HCT116 (cell line): ENCODE measurements around the gene DOLPP1. TPM values are rescaled to one million over a fixed set of nuclear protein-coding genes. Genes with fewer than 3 reads are reported as not detected.

Experiments
- ATAC-seq: fragments of 200-7000 bp; cut with Tn5 transposase; 2 replicates; pipeline ENCODE4 v1.9.1; 2020; ENCODE audit warnings: mild to moderate bottlenecking, moderate library complexity
- BruUV-seq: library from RNA; stranded (reverse); fragments of 400-500 nt; replicated peaks from 2 replicates; lab custom pipeline; 2021; lab: Mats Ljungman, UMichigan
- CTCF ChIA-PET: fragments of 300-600 bp; sonication (Branson Sonifier 250); formaldehyde crosslinking; loops from one replicate; lab custom pipeline; 2021; ENCODE audit warnings: antibody characterized with exemption; lab: Charles Lee
- POLR2A ChIA-PET: fragments of 300-600, 350-600 bp; sonication (Branson Sonifier 250); formaldehyde crosslinking; loops from one replicate; lab custom pipeline; 2021; ENCODE audit warnings: antibody characterized with exemption; lab: Charles Lee
- RAD21 ChIA-PET, 2 experiments: fragments of 300-600 bp; sonication (Branson Sonifier 250); formaldehyde crosslinking; loops; one replicate each; lab custom pipeline; 2023; ENCODE audit warnings: low total read pairs in 2 of 2; ENCODE audit not compliant: uncharacterized antibody in 2 of 2, unreplicated experiment in 2 of 2, low non-redundant PET in 1 of 2; lab: Charles Lee
- DNase-seq: peaks from one replicate; pipeline ENCODE4 v3.0.0-alpha.2; 2010; ENCODE audit warnings: low read depth, low spot score
- H2AFZ ChIP-seq: fragments of 200-600 bp; shearing (Covaris generic), sonication (generic); 2 replicates; pipeline ENCODE4 v1.6.1; 2017; ENCODE audit warnings: low read depth, mixed run types, mixed read lengths, antibody characterized with exemption, low read length; ENCODE audit not compliant: poor library complexity, severe bottlenecking
- H3K27ac ChIP-seq: 2 replicates; pipeline ENCODE4 v1.5.1; 2012; ENCODE audit warnings: low read depth, low read length
- H3K27me3 ChIP-seq: fragments of 200-600 bp; sonication (generic); 2 replicates; pipeline ENCODE4 v1.6.1; 2016; ENCODE audit warnings: mixed run types, low read length, mixed read lengths; ENCODE audit not compliant: insufficient read depth
- H3K36me3 ChIP-seq, 2 experiments: fragments of 200-500 bp in 1 of 2; fragments of 200-600 bp in 1 of 2; sonication (Bioruptor generic) in 1 of 2; sonication (generic) in 1 of 2; 2 replicates each; pipeline versions ENCODE4 v1.5.1 to v1.6.1; 2014 to 2016; ENCODE audit warnings: low read length in 2 of 2, inconsistent platforms in 1 of 2, mixed read lengths in 1 of 2, mixed run types in 1 of 2; ENCODE audit not compliant: insufficient read depth in 2 of 2, control insufficient read depth in 1 of 2
- H3K4me1 ChIP-seq, 2 experiments: fragments of 200-600 bp in 1 of 2; sonication (generic) in 1 of 2; 2 replicates each; pipeline versions ENCODE4 v1.5.1 to v1.6.1; 2012 to 2017; ENCODE audit warnings: low read length in 2 of 2, inconsistent platforms in 1 of 2, mild to moderate bottlenecking in 1 of 2, mixed read lengths in 1 of 2, mixed run types in 1 of 2, moderate library complexity in 1 of 2; ENCODE audit not compliant: insufficient read depth in 2 of 2, control insufficient read depth in 1 of 2
- H3K4me2 ChIP-seq: fragments of 200-600 bp; sonication (generic); 2 replicates; pipeline ENCODE4 v1.6.1; 2017; ENCODE audit warnings: mixed run types, low read length, mixed read lengths
- H3K4me3 ChIP-seq, 2 experiments: fragments of 200-600 bp in 1 of 2; sonication (generic) in 1 of 2; replicated peaks in 1 of 2; 2 replicates each; pipeline ENCODE4 v1.5.1; 2011 to 2016; ENCODE audit warnings: low read length in 2 of 2, control low read depth in 1 of 2, low read depth in 1 of 2, mild to moderate bottlenecking in 1 of 2, mixed read lengths in 1 of 2, mixed run types in 1 of 2
- H3K79me2 ChIP-seq: fragments of 200-600 bp; sonication (generic); 2 replicates; pipeline ENCODE4 v1.6.1; 2017; ENCODE audit warnings: mild to moderate bottlenecking, mixed run types, low read length, moderate library complexity, mixed read lengths; ENCODE audit not compliant: insufficient read depth
- H3K9ac ChIP-seq: fragments of 200-600 bp; sonication (generic); 2 replicates; pipeline ENCODE4 v1.6.1; 2016; ENCODE audit warnings: low read length, mixed read lengths
- H3K9me2 ChIP-seq: fragments of 200-600 bp; sonication (generic), shearing (Covaris generic); 2 replicates; pipeline ENCODE4 v1.6.1; 2017; ENCODE audit warnings: mixed run types, mild to moderate bottlenecking, moderate library complexity; ENCODE audit not compliant: insufficient read depth
- H3K9me3 ChIP-seq, 2 experiments: fragments of 200-500 bp in 1 of 2; fragments of 200-600 bp in 1 of 2; sonication (Bioruptor generic) in 1 of 2; sonication (generic) in 1 of 2; 2 replicates each; pipeline ENCODE4 v1.6.1; 2014 to 2017; ENCODE audit warnings: low read length in 2 of 2, mixed read lengths in 2 of 2, inconsistent platforms in 1 of 2, low read depth in 1 of 2, mild to moderate bottlenecking in 1 of 2, mixed run types in 1 of 2, moderate library complexity in 1 of 2; ENCODE audit not compliant: control insufficient read depth in 1 of 2, insufficient read depth in 1 of 2
- H4K20me1 ChIP-seq: fragments of 200-600 bp; sonication (generic), shearing (Covaris generic); 2 replicates; pipeline ENCODE4 v1.6.1; 2017; ENCODE audit warnings: mixed run types, mild to moderate bottlenecking, moderate library complexity; ENCODE audit not compliant: insufficient read depth
- CBX3 ChIP-seq: IDR thresholded peaks from 2 replicates; pipeline ENCODE4 v1.6.1; 2012; ENCODE audit warnings: low read depth
- CEBPB ChIP-seq: IDR thresholded peaks from 2 replicates; pipeline ENCODE4 v1.6.1; 2012; ENCODE audit warnings: low read depth
- EGR1 ChIP-seq: IDR thresholded peaks from 2 replicates; pipeline ENCODE4 v1.6.1; 2012; ENCODE audit warnings: low read depth
- ELF1 ChIP-seq: IDR thresholded peaks from 2 replicates; pipeline ENCODE4 v1.6.1; 2012; ENCODE audit warnings: low read depth, borderline replicate concordance
- EZH2 ChIP-seq: fragments of 200-600 bp; sonication (generic); IDR thresholded peaks from 2 replicates; pipeline ENCODE4 v1.6.1; 2017; ENCODE audit warnings: antibody characterized with exemption, mixed run types
- EZH2phosphoT487 ChIP-seq: fragments of 200-600 bp; IDR thresholded peaks from 2 replicates; pipeline ENCODE4 v1.6.1; 2018; ENCODE audit warnings: antibody characterized with exemption, borderline replicate concordance
- FOSL1 ChIP-seq: IDR thresholded peaks from 2 replicates; pipeline ENCODE4 v1.6.1; 2012; ENCODE audit warnings: low read depth
- JUND ChIP-seq: IDR thresholded peaks from 2 replicates; pipeline ENCODE4 v1.6.1; 2012
- RAD21 ChIP-seq: IDR thresholded peaks from 2 replicates; pipeline ENCODE4 v1.6.1; 2012; ENCODE audit warnings: low read depth, mild to moderate bottlenecking
- SP1 ChIP-seq: IDR thresholded peaks from 2 replicates; pipeline ENCODE4 v1.6.1; 2012; ENCODE audit warnings: low read depth
- SRF ChIP-seq: IDR thresholded peaks from 2 replicates; pipeline ENCODE4 v1.6.1; 2012; ENCODE audit warnings: low read depth
- TCF7L2 ChIP-seq: IDR thresholded peaks from 2 replicates; pipeline ENCODE4 v1.7.0; 2011; ENCODE audit warnings: borderline replicate concordance, inconsistent platforms; ENCODE audit not compliant: insufficient read depth, insufficient read length; ENCODE audit errors: extremely low read depth
- ZFX ChIP-seq: fragments of 450-650 bp; IDR thresholded peaks from 2 replicates; pipeline ENCODE4 v1.6.1; 2017
- ZNF274 ChIP-seq: fragments of 200-500 bp; sonication (Bioruptor generic); IDR thresholded peaks from 2 replicates; pipeline ENCODE4 v1.6.1; 2014; ENCODE audit warnings: mild to moderate bottlenecking, low read depth, low read length, inconsistent platforms
- intact Hi-C: fragments of 100-400 bp; cut with micrococcal nuclease; formaldehyde crosslinking; loops from 2 replicates; pipeline ENCODE4 v1.10.0; 2022
- total RNA-seq: library from RNA; stranded (reverse); gene quantifications from one replicate; pipeline ENCODE4 v1.2.1, GENCODE V29; 2021; ENCODE audit not compliant: unreplicated experiment
- TF ChIP-seq, protein P1 (sequence below): IDR thresholded peaks from 2 replicates; pipeline ENCODE4 v1.6.1; 2012

DOLPP1 gene
- total RNA-seq, 1 experiment from 2014 or later, result 17.4 TPM

DNA sequence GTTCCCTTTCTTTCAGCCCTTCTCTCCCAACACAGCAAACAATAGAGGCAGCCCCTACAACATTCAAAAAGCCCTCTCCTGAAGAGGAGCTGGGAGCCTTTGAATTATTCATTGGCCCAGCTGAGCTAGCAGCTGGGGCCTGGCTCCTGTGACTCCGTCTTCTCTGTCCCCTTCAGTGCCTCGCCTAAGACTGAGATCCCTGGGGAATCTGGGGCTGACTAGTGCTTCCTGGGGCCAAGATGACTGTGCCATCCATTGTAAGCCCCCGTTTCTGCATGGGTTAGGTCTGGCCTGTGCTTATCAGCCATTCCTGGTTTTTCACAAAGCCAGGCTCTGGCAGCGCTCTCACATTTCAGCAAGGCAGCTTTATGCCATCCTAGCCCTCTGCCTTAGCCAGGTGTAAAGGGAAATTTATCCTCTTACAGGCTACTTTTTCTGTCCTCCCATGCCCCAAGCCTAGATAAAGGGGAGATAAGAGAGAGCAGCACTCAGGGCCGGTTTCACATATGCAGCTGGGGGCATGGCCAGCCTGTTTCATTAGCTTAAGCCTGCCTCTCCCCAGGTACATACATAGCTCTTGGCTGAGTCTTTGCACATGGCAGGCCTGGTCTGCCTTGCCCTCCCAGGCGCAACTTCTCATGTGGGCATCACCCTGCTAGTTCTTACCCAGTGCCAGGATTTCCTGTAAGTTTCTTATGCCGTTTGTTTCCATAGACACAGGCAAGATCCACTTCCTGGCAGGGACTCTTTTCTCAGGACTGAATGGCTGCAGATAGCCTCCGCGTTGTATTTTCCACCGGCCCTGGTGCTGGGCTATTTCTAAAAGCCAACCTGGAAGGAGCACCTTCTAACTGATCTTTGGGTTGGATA is 46.1 kb downstream of the DOLPP1 start:
- intact Hi-C loops, result no loop called here
- Histone ChIP-seq H3K4me2 (no peak overlapping the region), H3K36me3 (peaks cover 5 to 37% of the 10 kb centered on the region in 2 experiments; a peak in 3 of 4 replicates), H3K9me2 (no peaks in the 10 kb centered on the region), H2AFZ (no peak overlapping the region), H3K27me3 (no peaks in the 10 kb centered on the region), H3K9me3 (no peaks in the 10 kb centered on the region), H3K9ac (no peak overlapping the region), H3K4me1 (peaks cover 3 to 24% of the 10 kb centered on the region in 2 experiments), H3K27ac (no peak overlapping the region), H3K4me3 (no peak overlapping the region), H3K79me2 (peaks cover 17% of the 10 kb centered on the region; the same call in 1 of the 2 replicates), H4K20me1 (no peaks in the 10 kb centered on the region)
- ATAC-seq, result no peak
- ChIA-PET CTCF (interaction anchor here (0.6 to 2.2 kb wide), 4 partner anchors 11 to 499 kb away, joined by 3 to 6 read pairs (median 4); partner anchors contain the start of gene NTMT1), POLR2A (no interaction called here), RAD21 (no interaction called here)
- TF ChIP-seq TCF7L2 (no peak), RAD21 (no peak), EZH2 (no peak), SP1 (no peak), EZH2phosphoT487 (no peak), EGR1 (no peak), SRF (no peak), CEBPB (no peak), ELF1 (no peak), ZNF274 (no peak), JUND (no peak), CBX3 (no peak), FOSL1 (no peak), ZFX (no peak)
- TF ChIP-seq, protein P1, sequence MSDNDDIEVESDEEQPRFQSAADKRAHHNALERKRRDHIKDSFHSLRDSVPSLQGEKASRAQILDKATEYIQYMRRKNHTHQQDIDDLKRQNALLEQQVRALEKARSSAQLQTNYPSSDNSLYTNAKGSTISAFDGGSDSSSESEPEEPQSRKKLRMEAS, result no peak
- no peak for DNase-seq
- BruUV-seq, result no TSS peak
